Activated naive CD8-positive, alpha-beta T cell treated with anti-CD3 and anti-CD28 coated beads, Interleukin-2, amount 50 U/mL, for 24 hours (primary cell): ENCODE results near the gene AP1S3.
"Not testable (repeated sequence)": the region's sequence is repeated elsewhere in the genome, so short reads cannot be mapped to it uniquely, and the experiment has no call there.

Experiments
- ATAC-seq: fragments of 150-1000 bp; cut with Tn5 transposase; one replicate; pipeline ENCODE4 v1.10.0; 2021
- DNase-seq: peaks from one replicate; pipeline ENCODE4 v3.0.0; 2021
- H3K27ac Mint-ChIP-seq: one replicate; pipeline ENCODE4 v1.8.0; 2021; ENCODE audit warnings: mild to moderate bottlenecking, mixed read lengths
- H3K27me3 Mint-ChIP-seq: one replicate; pipeline ENCODE4 v1.8.0; 2021; ENCODE audit warnings: mixed read lengths
- H3K36me3 Mint-ChIP-seq: one replicate; pipeline ENCODE4 v1.8.0; 2021; ENCODE audit warnings: low read depth, mixed read lengths
- H3K4me1 Mint-ChIP-seq: one replicate; pipeline ENCODE4 v1.8.0; 2021; ENCODE audit warnings: mixed read lengths
- H3K4me3 Mint-ChIP-seq: one replicate; pipeline ENCODE4 v1.8.0; 2021; ENCODE audit warnings: mild to moderate bottlenecking, moderate library complexity, mixed read lengths
- H3K9me3 Mint-ChIP-seq: one replicate; pipeline ENCODE4 v1.8.0; 2021; ENCODE audit warnings: mixed read lengths

AP1S3 gene

DNA sequence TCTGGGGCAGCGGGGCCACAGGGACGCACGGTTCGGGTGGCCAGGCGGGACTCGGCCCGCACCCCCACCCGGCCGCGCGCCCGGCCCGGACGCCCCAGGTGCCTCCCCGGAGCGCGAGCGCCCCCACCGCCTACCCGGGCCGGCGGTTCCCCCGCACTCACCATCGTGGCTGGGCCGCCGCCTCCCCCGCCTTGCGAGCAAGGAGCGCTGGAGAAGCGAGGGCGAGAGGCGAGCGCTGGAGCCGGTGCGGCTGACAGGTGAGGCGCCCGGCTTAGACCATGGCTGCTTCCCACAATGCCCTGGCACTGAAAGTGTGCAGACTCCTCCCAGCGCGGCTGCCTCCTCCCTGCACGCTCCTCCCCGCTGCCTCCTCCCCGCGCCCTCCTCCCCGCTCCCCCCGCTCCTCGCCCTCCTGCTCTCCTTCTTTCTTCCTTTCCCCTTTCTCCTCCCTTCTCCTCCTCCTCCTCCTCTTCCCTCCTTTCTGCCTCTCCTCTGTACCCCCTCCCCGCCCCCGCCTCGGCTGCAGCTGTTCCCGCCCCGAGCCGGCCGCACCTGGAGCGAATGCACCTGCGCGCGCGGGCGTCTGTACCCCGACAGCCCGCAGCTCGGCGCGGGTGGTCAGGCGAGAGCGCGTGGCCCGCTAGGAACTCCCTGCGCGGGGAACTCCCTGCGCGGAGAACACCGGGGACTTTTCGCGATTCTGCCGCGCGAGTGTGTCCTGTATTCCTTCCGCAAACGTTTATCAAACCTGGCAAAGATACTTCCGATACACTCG, at the start of gene AP1S3:
TSS of gene AP1S3 (minus strand) at position 296 of the 775 bp plus-strand sequence. CDS start at position 164, 132 bp downstream.
- Mint-ChIP-seq H3K27me3 (peaks cover 9% of the 10 kb centered on the region), H3K4me1 (peaks cover 13% of the 10 kb centered on the region), H3K4me3 (peak within 1 kb of the TSS; percentile 91), H3K9me3 (no peaks in the 10 kb centered on the region), H3K27ac (peak within 1 kb of the TSS; percentile 59), H3K36me3 (peaks cover 3% of the 10 kb centered on the region)
- DNase-seq (peak; percentile 71), ATAC-seq (peak; percentile 98)

DNA sequence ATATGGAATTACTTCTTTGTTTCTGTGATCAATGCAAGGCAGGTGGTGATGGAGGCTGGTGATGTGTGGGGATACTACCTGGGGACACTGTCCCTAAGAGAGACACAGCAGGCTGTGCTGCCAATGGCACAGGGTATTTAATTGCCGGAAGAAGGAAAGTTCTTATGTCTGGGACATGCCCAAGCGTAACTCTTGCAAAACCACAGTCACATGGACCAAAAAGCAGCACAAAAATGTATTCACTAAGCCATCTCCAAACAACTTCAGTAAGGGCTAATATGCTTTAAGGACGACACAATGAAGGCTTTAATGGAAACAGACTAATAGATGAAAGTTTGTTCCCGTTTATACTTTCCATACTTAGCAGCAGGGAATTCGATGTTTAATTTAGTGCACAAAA, 49.7 kb upstream of the AP1S3 start:
- H3K9me3 Mint-ChIP-seq = no peaks in the 10 kb centered on the region
- no peak overlapping the region for H3K4me3 Mint-ChIP-seq
- H3K4me1 Mint-ChIP-seq = peaks cover 15% of the 10 kb centered on the region
- DNase-seq (no peak), ATAC-seq (no peak)
- H3K27ac Mint-ChIP-seq = no peak overlapping the region
- peaks cover 27% of the 10 kb centered on the region for H3K36me3 Mint-ChIP-seq
- no peaks in the 10 kb centered on the region for H3K27me3 Mint-ChIP-seq

DNA sequence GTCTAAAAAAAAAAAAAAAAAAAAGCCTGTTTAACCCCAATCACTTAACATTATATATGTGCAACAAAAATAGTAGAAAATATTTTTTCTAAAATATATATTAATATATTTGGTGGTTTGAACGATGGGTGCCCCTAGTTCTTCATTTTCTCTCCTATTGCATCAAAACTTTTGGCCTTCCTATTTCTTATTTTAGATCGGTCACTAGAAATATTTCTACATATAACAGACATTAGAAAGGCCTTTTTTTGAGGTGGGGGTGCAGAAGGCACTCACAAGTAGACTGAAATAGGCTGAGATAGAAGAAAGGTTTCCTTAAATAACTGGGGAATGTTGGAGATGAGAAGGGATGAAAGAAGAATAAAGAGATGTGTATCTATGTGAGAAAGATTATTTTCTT, 49.3 kb upstream of the AP1S3 start:
- peaks cover 29% of the 10 kb centered on the region for H3K36me3 Mint-ChIP-seq
- DNase-seq (no peak), ATAC-seq (no peak)
- no peak overlapping the region for H3K4me3 Mint-ChIP-seq
- no peaks in the 10 kb centered on the region for H3K9me3 Mint-ChIP-seq
- H3K27ac Mint-ChIP-seq = no peak overlapping the region
- no peaks in the 10 kb centered on the region for H3K27me3 Mint-ChIP-seq
- H3K4me1 Mint-ChIP-seq = peaks cover 17% of the 10 kb centered on the region

DNA sequence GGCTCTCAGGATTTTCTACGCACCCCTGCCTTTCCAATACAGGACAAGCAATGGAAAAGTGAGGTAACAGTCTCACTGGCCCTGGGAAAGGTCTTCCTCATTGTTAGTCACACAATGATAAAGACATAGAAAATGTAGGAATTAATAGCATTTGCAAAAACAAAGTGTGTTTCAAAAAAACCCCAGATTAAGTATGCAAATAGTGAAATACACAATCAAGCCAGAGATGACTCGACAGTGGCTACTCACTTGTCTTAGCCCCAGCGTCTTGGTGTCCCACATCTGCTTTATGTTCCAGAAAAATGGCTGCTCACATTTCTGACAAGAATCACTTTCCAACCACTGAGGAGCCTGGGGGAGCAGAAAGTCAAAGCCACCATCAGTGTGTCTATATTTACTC, 47.0 kb upstream of the AP1S3 start:
- H3K27me3 Mint-ChIP-seq = no peaks in the 10 kb centered on the region
- peak overlapping the region; percentile 4 for H3K27ac Mint-ChIP-seq

DNA sequence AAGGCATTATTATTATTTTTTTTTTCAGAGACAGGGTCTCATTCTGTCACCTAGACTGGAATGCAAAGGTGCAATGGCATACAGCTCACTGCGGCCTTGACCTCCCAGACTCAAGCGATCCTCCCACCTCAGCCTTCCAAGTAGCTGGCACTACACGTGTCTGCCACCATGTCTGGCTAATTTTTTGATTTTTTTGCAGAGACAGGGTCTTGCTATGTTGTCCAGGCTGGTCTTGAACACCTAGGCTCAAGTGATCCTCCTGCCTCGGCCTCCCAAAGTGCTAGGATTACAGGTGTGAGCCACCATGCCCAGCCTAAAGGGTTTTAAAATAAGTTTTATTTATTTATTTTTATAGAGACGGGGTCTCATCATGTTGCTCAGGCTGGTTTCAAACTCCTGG, 45.3 kb upstream of the AP1S3 start:
- H3K4me1 Mint-ChIP-seq = peaks cover 12% of the 10 kb centered on the region
- DNase-seq = no peak
- no peaks in the 10 kb centered on the region for H3K9me3 Mint-ChIP-seq
- no peak overlapping the region for H3K4me3 Mint-ChIP-seq
- no peaks in the 10 kb centered on the region for H3K27me3 Mint-ChIP-seq
- H3K36me3 Mint-ChIP-seq = peaks cover 37% of the 10 kb centered on the region
- ATAC-seq = no peak
- H3K27ac Mint-ChIP-seq = no peak overlapping the region

More for the DNA sequence above, 47.0 kb upstream of the AP1S3 start:
- peaks cover 16% of the 10 kb centered on the region for H3K4me1 Mint-ChIP-seq
- peaks cover 29% of the 10 kb centered on the region for H3K36me3 Mint-ChIP-seq
- H3K9me3 Mint-ChIP-seq = no peaks in the 10 kb centered on the region
- H3K4me3 Mint-ChIP-seq = no peak overlapping the region
- no peak for DNase-seq
- ATAC-seq = peak; percentile 81

DNA sequence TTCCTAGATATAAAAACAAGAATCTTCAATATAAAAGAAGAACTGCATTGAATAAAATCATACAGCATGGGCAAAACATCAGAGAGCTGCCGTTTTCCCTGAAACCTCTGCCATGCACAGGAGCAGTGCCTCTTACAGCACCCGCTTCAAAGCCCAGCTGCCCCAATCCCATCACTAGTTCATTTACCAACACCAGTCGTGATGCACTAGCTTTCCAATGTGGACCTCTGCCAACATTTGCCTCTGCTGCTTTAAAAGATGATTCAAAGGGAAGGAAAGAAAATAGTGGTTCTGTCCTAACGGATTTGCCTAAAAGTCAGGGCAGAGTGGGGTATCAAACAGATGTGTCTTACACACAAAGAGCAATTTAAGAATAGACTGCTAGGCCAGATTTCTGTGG, 43.4 kb upstream of the AP1S3 start:
- ATAC-seq (no peak), DNase-seq (no peak)
- peaks cover 12% of the 10 kb centered on the region for H3K4me1 Mint-ChIP-seq
- H3K36me3 Mint-ChIP-seq = peaks cover 41% of the 10 kb centered on the region
- H3K9me3 Mint-ChIP-seq = no peaks in the 10 kb centered on the region
- H3K4me3 Mint-ChIP-seq = no peak overlapping the region
- H3K27ac Mint-ChIP-seq = no peak overlapping the region
- H3K27me3 Mint-ChIP-seq = no peaks in the 10 kb centered on the region

DNA sequence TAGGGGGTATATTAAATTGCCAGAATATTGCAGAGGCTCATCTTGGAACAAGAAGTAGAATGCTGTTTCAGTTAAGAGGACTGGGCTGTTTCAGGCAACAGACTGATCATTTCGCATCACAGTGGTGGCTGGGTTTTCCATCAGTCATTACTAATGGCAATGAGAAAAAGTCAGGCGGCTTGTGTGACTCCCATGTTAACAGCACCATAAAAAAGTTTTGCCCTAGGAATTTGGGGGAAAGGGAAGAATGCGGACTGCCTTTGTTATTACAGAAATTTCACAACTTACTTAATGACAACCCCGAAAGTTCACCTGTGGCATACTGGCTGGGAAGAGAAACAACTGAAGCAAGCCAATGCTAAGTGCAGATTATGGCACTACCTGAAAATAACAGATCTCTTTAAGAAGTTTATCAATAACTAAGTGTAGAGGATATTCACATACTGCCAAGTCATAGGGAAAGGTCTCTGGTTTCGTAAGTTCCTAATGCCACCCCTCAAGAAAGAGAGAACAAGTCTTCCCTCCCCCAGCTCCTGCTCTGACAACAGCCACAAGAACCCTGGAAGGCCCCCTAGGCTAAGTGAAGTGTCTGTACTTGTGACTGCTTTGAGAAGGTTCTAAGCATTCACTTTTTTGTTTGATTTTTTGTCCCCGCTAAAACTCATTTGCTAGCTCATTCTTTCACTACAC, 40.5 kb upstream of the AP1S3 start:
- ATAC-seq (no peak), DNase-seq (no peak)
- no peaks in the 10 kb centered on the region for H3K9me3 Mint-ChIP-seq
- no peak overlapping the region for H3K4me3 Mint-ChIP-seq
- peaks cover 3% of the 10 kb centered on the region for H3K4me1 Mint-ChIP-seq
- H3K27me3 Mint-ChIP-seq = no peaks in the 10 kb centered on the region
- peaks cover 40% of the 10 kb centered on the region for H3K36me3 Mint-ChIP-seq
- H3K27ac Mint-ChIP-seq = peak overlapping the region; percentile 4

DNA sequence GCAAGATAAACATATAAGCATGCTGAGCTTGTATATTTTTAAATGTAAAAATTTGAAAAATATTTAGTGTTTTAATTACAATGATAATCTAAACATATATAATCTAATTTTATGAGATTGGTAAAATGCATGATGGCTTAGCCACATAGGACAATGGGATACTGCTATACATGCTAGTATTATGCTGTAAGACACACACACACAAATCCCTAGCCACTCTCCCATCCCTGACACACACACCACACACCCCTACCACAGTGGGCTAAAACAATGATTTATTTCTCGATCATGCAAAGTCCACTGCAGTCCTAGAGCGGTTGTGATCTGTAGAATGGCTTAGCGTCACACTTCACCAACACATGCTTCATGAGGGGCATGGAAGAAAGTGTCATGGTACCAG, 36.3 kb upstream of the AP1S3 start:
- H3K4me3 Mint-ChIP-seq = no peak overlapping the region
- H3K27me3 Mint-ChIP-seq = no peaks in the 10 kb centered on the region
- H3K36me3 Mint-ChIP-seq = peaks cover 30% of the 10 kb centered on the region
- no peak for DNase-seq
- no peak overlapping the region for H3K27ac Mint-ChIP-seq
- H3K9me3 Mint-ChIP-seq = no peaks in the 10 kb centered on the region
- H3K4me1 Mint-ChIP-seq = no peaks in the 10 kb centered on the region
- no peak for ATAC-seq

DNA sequence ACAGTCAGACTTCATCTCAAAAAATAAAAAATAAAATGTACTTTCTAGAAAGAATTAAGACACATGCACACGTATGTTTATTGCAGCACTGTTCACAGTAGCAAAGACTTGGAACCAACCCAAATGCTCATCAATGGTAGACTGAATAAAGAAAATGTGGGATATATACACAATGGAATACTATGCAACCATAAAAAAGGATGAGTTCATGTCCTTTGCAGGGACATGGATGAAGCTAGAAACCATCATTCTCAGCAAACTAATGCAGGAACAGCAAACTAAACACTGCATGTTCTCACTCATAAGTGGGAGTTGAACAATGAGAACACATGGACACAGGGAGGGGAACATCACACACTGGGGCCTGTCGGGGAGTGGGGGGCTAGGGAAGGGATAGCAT, 35.4 kb upstream of the AP1S3 start:
- H3K9me3 Mint-ChIP-seq, H3K4me3 Mint-ChIP-seq, H3K4me1 Mint-ChIP-seq, DNase-seq, H3K27me3 Mint-ChIP-seq, H3K27ac Mint-ChIP-seq, ATAC-seq: not testable (repeated sequence)
- peaks cover 21% of the 10 kb centered on the region for H3K36me3 Mint-ChIP-seq

DNA sequence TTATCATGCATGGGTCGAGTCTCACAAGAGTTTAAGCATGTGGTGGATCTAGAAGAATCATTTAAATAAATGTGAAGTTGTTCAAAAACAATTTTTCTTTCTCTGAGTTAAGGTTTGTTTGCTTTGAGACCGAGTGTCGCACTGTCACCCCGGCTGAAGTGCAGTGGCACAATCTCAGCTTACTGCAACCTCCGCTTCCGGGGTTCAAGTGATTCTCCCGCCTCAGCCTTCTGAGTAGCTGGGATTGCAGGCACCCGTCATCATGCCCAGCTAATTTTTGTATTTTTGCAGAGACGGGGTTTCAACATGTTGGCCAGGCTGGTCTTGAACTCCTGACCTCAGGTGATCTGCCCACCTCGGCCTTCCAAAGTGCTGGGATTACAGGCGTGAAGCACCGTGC, 34.3 kb upstream of the AP1S3 start:
- not testable (repeated sequence) for H3K4me3 Mint-ChIP-seq, H3K27ac Mint-ChIP-seq, ATAC-seq

DNA sequence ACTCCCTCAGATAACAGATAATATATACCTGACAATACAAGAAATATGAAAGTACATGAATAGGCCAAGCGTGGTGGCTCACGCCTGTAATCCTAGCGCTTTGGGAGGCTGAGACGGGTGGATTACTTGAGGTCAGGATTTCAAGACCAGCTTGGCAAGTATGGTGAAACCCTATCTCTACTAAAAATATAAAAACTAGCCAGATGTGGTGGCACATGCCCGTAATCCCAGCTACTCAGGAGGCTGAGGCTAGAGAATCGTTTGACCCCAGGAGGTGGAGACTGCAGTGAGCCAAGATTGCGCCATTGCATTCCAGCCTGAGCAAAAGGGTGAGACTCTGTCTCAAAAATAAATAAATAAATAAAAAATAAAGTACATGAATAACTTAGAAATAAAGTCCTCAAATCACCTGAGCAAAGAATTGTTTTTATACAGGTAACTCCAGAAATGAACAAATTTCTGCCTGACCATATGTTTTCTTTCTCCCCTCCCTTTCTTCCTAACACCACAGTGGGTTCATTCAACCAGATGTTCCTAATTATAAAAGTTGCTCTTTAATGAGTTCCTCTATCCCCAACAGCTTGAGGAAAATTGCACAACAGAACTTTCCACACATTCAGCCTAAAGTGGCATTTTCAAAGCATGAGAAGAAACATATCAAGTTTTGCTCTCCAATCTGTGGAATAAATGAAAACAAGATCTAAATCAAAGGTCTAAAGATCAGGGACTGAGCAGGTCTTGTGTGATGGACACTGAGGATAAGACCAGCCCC, 33.6 kb upstream of the AP1S3 start:
- Mint-ChIP-seq H3K4me1 (peaks cover 7% of the 10 kb centered on the region), H3K27ac (no peak overlapping the region), H3K9me3 (no peaks in the 10 kb centered on the region)

More for the DNA sequence above, 34.3 kb upstream of the AP1S3 start:
- H3K4me1 Mint-ChIP-seq, H3K27me3 Mint-ChIP-seq, H3K9me3 Mint-ChIP-seq, DNase-seq: not testable (repeated sequence)
- peaks cover 14% of the 10 kb centered on the region for H3K36me3 Mint-ChIP-seq

DNA sequence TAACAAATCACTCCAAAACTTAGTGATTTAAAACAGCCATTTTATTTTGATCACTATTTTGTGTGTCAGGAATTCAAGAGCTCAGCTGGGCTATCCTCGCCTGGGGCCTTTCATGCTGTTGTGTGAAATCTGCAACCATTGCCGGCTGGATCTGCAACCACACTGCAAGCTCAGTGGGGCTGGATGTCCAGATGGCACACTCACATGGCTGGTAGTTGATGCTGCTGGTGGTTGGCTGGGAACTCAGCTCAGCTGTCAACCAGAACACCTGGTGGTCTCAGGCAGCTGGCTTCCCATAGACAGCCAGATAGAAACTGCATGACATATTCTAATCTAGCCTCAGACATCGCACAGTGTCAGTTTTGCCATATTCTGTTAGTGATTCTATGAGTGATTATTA, 30.6 kb upstream of the AP1S3 start:
- H3K27ac Mint-ChIP-seq = no peak overlapping the region
- peaks cover 8% of the 10 kb centered on the region for H3K36me3 Mint-ChIP-seq
- no peak overlapping the region for H3K4me3 Mint-ChIP-seq
- ATAC-seq (no peak), DNase-seq (no peak)
- peaks cover 21% of the 10 kb centered on the region for H3K4me1 Mint-ChIP-seq
- H3K27me3 Mint-ChIP-seq = no peaks in the 10 kb centered on the region
- H3K9me3 Mint-ChIP-seq = no peaks in the 10 kb centered on the region

More for the DNA sequence above, 33.6 kb upstream of the AP1S3 start:
- no peak for DNase-seq
- ATAC-seq = no peak
- Mint-ChIP-seq H3K36me3 (peaks cover 14% of the 10 kb centered on the region), H3K27me3 (no peaks in the 10 kb centered on the region), H3K4me3 (no peak overlapping the region)

DNA sequence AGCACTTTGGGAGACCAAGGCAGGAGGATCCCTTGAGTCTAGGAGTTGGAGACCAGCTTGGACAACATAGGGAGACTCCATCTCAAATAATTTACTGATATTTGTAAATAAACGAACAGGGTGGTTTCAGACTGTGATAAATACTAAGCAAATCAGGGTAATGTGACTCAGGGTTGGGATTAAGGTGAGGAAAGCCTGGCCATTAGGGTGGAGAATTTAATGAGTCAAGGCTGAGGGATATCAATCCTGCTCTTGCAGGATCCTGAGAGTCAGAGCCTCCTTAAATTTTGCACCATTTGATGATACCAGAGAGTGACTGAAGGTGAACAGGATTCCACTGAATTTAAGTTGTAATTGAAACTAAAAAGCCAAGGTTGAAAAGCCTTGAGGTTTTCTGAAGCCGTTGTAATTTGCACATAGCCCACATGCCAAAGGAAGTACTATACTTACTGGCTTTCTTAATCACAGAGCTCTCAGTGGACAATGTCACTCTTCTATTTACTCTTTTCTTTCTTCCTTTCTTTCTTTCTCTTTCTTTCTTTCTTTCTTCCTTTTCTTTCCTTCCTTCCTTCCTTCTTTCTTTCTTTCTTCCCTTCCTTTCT, 28.6 kb upstream of the AP1S3 start:
- DNase-seq = no peak
- H3K36me3 Mint-ChIP-seq = peaks cover 2% of the 10 kb centered on the region
- H3K27ac Mint-ChIP-seq = peak overlapping the region; percentile 21

DNA sequence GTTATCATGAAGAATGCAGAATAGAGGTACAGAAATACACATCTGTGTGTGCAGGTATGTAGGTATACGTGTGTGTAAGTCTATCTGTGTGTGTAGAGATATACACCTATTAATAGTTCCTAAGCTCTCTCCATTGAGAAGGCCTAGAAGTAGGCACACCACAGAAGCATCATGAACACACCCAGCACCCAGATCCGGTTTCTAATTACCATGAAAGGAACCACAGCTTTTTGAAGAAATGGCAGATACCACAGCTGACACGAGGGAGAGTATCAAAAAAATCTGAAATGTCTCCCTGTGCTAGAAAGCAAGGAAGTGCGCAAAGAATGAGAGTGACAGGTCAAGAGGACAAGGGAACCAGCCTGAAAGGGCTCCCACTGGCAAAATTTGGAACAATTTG, 27.7 kb upstream of the AP1S3 start:
- no peak overlapping the region for H3K27ac Mint-ChIP-seq
- no peaks in the 10 kb centered on the region for H3K27me3 Mint-ChIP-seq
- no peaks in the 10 kb centered on the region for H3K9me3 Mint-ChIP-seq
- ATAC-seq (no peak), DNase-seq (no peak)
- no peak overlapping the region for H3K4me3 Mint-ChIP-seq
- peaks cover 21% of the 10 kb centered on the region for H3K4me1 Mint-ChIP-seq
- H3K36me3 Mint-ChIP-seq = peaks cover 2% of the 10 kb centered on the region

More for the DNA sequence above, 28.6 kb upstream of the AP1S3 start:
- Mint-ChIP-seq H3K4me1 (peaks cover 21% of the 10 kb centered on the region), H3K27me3 (no peaks in the 10 kb centered on the region), H3K4me3 (no peak overlapping the region), H3K9me3 (no peaks in the 10 kb centered on the region)
- ATAC-seq = peak; percentile 49
